RWPE2 (cell line): ENCODE results near the gene TRAF3IP3.
"Not testable (repeated sequence)": the region's sequence is repeated elsewhere in the genome, so short reads cannot be mapped to it uniquely, and the experiment has no call there.

Experiments
- ATAC-seq: fragments of 200-7000 bp; cut with Tn5 transposase; 3 replicates; pipeline ENCODE4 v1.9.1; 2021; ENCODE audit warnings: low read depth
- DNase-seq: peaks from one replicate; pipeline ENCODE4 v3.0.0-alpha.2; 2020; ENCODE audit warnings: low spot score
- H3K27ac ChIP-seq: fragments of 450-650 bp; 2 replicates; pipeline ENCODE4 v1.5.1; 2017; ENCODE audit warnings: mild to moderate bottlenecking; ENCODE audit not compliant: poor library complexity, severe bottlenecking
- H3K27me3 ChIP-seq: fragments of 250-450 bp; sonication (Bioruptor Pico); 2 replicates; pipeline ENCODE4 v1.5.1; 2021; ENCODE audit warnings: mild to moderate bottlenecking, moderate library complexity; ENCODE audit not compliant: insufficient read depth, poor library complexity, severe bottlenecking
- H3K36me3 ChIP-seq: fragments of 250-450 bp; sonication (Bioruptor Pico); 2 replicates; pipeline ENCODE4 v1.5.1; 2020; ENCODE audit warnings: low read depth, mild to moderate bottlenecking, moderate library complexity
- H3K4me1 ChIP-seq: fragments of 250-450 bp; sonication (Bioruptor Pico); 2 replicates; pipeline ENCODE4 v1.5.1; 2021; ENCODE audit warnings: mild to moderate bottlenecking, moderate library complexity; ENCODE audit not compliant: insufficient read depth, poor library complexity, severe bottlenecking
- H3K4me3 ChIP-seq: fragments of 250-450 bp; sonication (Bioruptor Pico); 2 replicates; pipeline ENCODE4 v1.5.1; 2021; ENCODE audit warnings: mild to moderate bottlenecking, moderate library complexity; ENCODE audit not compliant: severe bottlenecking
- H3K9me3 ChIP-seq: fragments of 250-450 bp; sonication (Bioruptor Pico); 2 replicates; pipeline ENCODE4 v1.5.1; 2021; ENCODE audit warnings: mild to moderate bottlenecking, moderate library complexity; ENCODE audit not compliant: severe bottlenecking
- CTCF ChIP-seq: fragments of 450-650 bp; IDR thresholded peaks from one replicate; pipeline ENCODE4 v1.5.1; 2017; ENCODE audit warnings: mild to moderate bottlenecking, moderate library complexity; ENCODE audit not compliant: poor library complexity, severe bottlenecking

Gene TRAF3IP3

GRCh38 chr1:209787551-209787950, 31.7 kb downstream of the TRAF3IP3 start:
- Histone ChIP-seq H3K4me1 (no peaks in the 10 kb centered on the region), H3K9me3 (no peaks in the 10 kb centered on the region), H3K36me3 (peaks cover 72% of the 10 kb centered on the region), H3K27me3 (no peaks in the 10 kb centered on the region), H3K27ac (no peak overlapping the region), H3K4me3 (no peak overlapping the region)
- ATAC-seq (no peak), DNase-seq (no peak)
- no peak for TF ChIP-seq CTCF

GRCh38 chr1:209789245-209789644, 33.4 kb downstream of the TRAF3IP3 start:
- Histone ChIP-seq H3K9me3 (no peaks in the 10 kb centered on the region), H3K4me1 (no peaks in the 10 kb centered on the region), H3K36me3 (peaks cover 89% of the 10 kb centered on the region), H3K4me3 (no peak overlapping the region), H3K27me3 (no peaks in the 10 kb centered on the region), H3K27ac (no peak overlapping the region)
- DNase-seq, result no peak
- no peak for ATAC-seq
- TF ChIP-seq CTCF, result no peak

GRCh38 chr1:209790286-209791193, 34.7 kb downstream of the TRAF3IP3 start:
- no peaks in the 10 kb centered on the region for H3K4me1 ChIP-seq
- H3K9me3 ChIP-seq, result no peaks in the 10 kb centered on the region
- ATAC-seq (no peak), DNase-seq (no peak)
- no peak for TF ChIP-seq CTCF
- no peak overlapping the region for H3K27ac ChIP-seq
- no peaks in the 10 kb centered on the region for H3K27me3 ChIP-seq
- no peak overlapping the region for H3K4me3 ChIP-seq
- H3K36me3 ChIP-seq, result peaks cover 94% of the 10 kb centered on the region

GRCh38 chr1:209791920-209792319, 36.1 kb downstream of the TRAF3IP3 start:
- no peak for TF ChIP-seq CTCF
- H3K4me1 ChIP-seq, result no peaks in the 10 kb centered on the region
- DNase-seq, result no peak
- ATAC-seq, result peak; percentile 47
- no peaks in the 10 kb centered on the region for H3K27me3 ChIP-seq
- no peak overlapping the region for H3K27ac ChIP-seq
- no peak overlapping the region for H3K4me3 ChIP-seq
- no peaks in the 10 kb centered on the region for H3K9me3 ChIP-seq
- peaks cover 100% of the 10 kb centered on the region for H3K36me3 ChIP-seq

GRCh38 chr1:209793711-209794110, 37.9 kb downstream of the TRAF3IP3 start:
- not testable (repeated sequence) for H3K9me3 ChIP-seq, ATAC-seq, H3K4me1 ChIP-seq, H3K27ac ChIP-seq, DNase-seq, H3K27me3 ChIP-seq, H3K4me3 ChIP-seq
- peaks cover 93% of the 10 kb centered on the region for H3K36me3 ChIP-seq
